HG03457 (cell line): ENCODE measurements around the gene SLC19A1.

Experiments
- ATAC-seq: cut with Tn5 transposase; IDR thresholded peaks from one replicate; pipeline ENCODE4 v1.9.1; 2021; ENCODE audit warnings: moderate number of reproducible peaks; ENCODE audit not compliant: unreplicated experiment

SLC19A1 gene

DNA sequence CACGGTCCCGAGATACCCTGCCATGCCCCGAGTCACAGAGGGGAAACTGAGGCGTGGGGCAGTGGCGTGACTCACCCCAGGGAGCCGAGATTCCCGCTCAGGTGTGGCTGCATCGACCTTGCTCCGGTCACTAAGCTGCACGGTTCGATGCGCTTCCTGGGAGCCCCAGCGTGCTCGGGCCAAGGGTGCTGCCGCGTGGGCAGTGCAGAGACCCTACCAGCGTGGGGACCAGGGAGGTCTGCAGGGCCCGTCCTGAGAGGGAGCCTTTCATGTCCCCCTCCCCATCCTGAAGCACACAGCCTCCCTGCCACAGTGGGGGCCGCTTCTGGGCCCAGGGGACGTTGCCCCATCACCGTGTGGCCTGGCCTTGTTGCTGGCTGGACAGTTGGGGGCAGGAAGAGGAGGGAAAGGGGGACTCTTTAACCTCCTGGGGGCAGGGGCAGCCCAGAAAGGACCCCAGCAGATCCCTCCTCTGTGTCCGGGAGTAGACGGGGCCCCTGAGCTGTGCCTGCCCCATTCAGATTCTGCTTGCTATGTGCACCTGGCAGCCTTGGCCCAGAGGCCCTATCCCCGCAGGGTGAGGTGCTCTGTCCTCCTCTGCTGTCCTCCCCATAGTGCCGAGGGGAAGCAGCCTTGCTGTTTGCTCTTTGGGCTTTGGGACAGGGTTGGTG lies 84.9 kb downstream of the SLC19A1 start:
- no peak for ATAC-seq

DNA sequence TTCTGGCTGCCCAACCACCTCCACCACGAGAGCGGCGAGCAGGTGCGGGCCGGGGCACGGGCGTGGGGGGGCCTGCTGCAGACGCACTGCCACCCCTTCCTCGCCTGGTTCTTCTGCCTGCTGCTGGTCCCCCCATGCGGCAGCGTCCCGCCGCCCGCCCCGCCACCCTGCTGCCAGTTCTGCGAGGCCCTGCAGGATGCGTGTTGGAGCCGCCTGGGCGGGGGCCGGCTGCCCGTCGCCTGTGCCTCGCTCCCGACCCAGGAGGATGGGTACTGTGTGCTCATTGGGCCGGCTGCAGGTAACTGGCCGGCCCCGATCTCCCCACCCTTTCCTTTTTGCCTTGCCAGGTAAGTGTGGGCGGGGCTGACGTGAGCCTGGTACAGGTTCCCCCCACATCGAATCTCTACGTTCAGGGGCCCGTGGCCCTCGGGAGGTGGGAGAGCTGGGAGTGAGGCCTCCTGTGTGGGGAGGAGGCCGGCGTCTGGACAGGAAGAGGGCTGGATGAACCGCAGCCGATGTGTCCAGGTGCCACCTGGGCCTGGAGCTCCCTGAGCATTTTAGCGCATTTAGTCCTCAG lies 85.6 kb downstream of the SLC19A1 start:
- ATAC-seq, result no peak

DNA sequence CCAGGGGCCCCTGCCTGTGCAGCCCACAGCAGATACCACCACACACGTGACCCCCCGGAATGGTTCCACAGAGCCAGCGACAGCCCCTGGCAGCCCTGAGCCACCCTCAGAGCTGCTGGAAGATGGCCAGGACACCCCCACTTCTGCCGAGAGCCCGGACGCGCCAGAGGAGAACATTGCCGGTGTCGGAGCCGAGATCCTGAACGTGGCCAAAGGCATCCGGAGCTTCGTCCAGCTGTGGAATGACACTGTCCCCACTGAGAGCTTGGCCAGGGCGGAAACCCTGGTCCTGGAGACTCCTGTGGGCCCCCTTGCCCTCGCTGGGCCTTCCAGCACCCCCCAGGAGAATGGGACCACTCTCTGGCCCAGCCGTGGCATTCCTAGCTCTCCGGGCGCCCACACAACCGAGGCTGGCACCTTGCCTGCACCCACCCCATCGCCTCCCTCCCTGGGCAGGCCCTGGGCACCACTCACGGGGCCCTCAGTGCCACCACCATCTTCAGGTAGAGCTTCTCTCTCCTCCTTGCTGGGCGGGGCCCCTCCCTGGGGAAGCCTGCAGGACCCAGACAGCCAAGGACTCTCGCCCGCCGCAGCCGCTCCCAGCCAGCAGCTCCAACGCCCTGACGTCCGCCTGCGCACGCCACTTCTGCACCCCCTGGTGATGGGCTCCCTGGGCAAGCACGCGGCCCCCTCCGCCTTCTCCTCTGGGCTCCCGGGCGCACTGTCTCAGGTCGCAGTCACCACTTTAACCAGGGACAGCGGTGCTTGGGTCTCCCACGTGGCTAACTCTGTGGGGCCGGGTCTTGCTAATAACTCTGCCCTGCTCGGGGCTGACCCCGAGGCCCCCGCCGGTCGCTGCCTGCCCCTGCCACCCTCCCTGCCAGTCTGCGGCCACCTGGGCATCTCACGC lies 86.3 kb downstream of the SLC19A1 start:
- ATAC-seq, result no peak

DNA sequence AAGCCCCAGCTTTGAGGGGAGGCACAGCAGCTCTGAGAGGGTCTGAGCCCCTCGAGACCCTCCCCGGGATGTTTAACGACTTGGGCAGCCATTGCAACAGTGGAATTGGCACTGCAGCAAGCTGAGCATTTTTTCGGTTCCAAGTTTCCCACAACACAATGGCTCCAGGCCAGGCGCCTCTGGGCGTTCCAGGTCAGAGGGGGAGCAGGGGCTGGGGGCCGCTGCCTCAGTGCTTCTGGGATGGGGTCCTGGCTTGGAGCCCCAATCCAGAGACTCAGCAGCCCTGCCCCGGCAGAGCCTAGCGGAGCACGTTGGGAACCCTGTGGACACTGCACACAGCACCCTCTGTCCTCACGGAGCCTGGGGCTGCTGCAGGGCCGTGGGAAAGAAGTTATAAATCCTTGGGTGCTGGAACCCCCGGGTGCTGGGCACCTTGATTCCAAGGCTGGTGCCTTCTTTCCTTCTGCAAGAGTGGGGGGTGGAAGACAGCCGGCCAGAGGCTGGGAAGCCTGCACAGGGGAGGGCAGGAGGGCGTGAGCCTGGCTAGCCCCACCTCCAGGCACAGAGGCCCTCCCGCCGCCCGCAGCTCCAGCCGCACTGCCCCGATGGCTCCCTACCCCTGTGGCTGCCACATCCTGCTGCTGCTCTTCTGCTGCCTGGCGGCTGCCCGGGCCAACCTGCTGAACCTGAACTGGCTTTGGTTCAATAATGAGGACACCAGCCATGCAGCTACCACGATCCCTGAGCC lies 87.1 kb downstream of the SLC19A1 start:
- no peak for ATAC-seq

DNA sequence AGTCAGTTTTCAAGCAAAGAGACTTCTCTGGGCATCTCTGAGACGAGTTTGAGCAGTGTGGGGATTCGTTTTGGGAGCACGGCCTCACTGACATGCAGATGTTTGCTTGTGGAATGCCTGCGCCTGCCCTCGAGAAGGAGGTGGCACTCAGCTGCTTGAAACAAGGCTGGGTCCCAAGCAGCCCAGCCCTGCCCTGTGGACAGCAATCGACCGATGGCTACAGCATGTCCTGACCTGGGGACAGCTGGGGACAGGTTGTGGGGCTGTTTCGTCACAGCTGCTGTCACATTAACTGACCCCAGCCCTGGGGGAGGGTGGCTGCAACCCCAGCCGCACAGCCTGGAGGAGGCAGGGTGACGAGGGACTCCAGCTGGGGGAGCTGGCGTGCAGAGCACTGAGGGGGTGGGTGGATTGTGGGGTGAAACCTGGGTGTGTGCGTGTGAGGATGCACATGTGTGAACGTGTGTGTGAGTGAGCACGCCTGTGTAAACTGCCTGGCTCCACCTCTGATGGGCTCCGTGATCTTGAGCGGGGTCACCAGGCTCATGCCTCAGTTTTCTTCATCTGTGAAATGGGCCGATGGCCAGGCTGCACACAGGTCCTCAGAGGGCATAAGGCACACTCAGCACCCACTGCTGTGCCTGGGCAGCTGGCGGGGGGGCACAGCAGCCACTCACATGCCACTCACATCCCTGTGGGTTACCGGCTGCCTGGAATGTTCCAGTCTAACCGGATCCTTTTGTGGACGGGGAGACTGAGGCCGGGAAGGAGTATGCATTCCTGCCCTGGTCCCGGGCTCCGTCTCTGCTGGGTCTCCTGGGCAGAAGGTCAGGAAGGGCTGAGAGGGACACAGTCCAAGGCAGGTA lies 87.9 kb downstream of the SLC19A1 start:
- ATAC-seq, result no peak

DNA sequence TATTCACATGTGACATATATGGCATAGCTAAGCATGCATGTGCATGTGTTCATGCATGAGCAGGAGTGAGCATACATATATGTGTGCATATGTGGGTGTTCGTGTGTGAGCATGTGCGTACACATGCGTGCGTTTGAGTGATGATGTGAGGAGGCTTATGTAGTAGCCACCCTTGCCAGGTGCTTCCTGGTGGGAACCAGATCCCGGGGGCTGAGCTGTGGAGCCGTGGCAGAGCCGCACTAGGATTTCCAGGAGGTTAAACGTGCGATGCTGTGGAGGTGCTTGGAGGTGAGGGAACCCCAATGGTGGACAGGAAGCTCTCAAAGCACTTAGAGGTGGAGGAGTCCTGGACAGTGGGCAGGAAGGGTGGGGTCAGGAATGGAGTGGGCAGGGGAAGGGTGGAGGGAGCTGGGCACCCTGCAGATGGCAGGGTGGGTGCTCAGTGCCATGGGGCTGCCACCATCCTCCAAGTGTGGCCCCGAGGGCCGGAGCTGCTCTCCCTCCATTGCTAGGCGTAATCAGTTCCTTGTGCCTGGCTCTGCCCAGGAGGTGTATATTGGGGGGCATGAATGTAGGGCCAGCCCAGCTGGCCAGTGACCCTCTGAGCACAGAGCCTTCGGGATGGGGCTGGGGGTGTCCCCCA lies 88.8 kb downstream of the SLC19A1 start:
- no peak for ATAC-seq

DNA sequence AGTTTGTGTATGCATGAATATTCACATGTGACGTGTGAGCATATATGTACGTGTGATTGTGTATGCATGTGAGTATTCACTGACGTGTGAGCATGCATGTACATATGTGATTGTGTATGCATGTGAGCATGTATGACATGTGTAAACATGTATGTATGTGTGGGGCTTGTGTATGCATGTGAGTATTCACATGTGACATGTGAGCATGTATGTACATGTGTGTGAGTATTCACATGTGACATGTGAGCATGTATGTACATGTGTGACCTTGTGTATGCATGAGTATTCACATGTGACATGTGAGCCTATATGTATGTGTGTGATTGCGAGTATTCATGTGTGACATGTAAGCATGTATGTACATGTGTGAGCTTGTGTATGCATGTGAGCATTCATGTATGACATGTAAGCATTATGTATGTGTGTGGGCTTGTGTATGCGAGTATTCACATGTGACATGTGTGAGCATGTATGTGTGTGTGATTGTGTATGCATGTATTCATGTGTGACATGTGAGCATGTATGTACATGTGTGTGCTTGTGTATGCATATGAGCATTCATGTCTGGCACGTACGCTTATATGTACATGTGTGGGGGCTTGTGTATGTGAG lies 89.4 kb downstream of the SLC19A1 start:
- no peak for ATAC-seq

DNA sequence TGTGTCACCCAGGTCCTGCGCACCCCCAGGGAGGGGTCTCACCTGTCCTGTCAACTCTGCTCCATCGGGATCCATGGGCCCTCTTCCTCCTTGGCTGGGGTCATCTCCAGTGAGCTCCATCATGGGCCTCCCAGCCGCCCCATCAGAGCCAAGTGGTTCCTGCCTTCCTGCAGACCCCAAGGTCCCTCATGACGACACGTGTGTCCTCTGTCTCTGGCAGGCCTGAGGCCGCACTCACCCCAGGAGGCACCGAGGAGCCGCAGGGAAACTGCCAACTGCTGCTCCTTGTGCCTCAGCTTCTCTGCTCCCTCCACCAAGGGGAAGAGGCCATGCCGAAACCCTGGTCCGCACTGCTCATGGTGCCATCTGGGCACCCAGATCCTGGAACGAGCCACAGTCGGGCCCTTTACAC lies 90.5 kb downstream of the SLC19A1 start:
- ATAC-seq, result no peak

DNA sequence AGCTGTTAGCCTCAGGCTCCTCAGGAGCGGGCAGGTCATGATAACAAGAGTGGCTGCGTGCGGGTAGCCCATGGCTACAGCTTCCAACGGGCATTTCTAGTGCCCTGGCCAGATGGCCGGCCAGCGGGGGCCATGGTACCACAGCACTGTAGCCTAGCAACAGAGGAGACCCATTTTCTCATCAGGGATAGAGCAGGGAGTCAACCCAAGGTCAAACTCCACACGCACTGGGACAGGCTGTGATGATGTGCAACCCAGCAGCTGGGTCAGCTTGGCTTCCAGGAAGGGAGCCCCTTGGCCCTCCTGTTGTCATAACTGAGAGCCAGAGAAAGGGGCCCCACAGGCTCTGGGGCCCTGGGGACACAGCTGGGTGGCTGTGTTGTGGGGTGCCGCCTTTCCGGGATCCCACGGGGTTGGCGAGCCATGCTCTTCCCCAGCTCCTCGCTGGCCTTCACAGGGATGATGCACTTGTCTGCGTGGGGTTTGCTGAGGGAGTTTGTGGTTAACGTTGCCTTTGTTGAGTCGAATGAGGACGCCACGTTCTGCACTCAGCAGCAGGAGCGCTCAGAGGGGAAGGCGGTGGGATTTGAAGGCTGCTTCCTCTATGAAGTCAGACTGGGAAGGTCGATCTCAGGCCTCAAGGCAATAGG lies 91.0 kb downstream of the SLC19A1 start:
- ATAC-seq, result no peak

DNA sequence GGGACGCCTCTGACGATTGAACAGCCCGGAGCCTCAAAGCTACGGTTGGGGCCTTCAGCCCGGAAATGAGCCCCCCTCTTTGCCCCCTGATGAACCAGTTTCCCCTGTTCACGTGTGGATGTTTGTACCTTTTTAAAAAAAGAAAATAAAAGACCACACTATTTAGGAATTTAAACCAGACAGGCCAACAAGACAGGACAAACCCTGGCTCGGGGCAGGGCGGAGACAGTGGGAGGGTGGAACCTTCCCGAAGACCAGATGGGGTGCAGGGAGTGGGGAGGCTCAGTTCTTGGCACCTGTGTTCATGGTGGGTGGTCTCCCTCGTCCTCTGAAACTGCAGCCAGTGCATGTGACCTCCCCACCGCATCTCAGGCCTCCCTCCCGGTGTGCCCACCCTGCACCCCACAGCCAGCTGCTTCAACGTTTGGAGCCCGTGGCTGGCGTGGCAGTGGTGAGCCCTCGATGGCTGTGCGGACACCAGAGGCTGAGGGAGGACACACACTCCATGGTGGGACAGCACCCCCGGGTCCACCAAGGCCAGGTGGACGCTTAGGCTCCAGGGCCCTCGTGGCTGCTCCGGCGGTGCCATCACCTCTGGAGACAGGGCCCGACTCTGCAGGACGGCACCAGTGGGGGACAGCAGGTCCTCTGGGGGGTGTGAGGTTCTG lies 91.7 kb downstream of the SLC19A1 start:
- no peak for ATAC-seq

DNA sequence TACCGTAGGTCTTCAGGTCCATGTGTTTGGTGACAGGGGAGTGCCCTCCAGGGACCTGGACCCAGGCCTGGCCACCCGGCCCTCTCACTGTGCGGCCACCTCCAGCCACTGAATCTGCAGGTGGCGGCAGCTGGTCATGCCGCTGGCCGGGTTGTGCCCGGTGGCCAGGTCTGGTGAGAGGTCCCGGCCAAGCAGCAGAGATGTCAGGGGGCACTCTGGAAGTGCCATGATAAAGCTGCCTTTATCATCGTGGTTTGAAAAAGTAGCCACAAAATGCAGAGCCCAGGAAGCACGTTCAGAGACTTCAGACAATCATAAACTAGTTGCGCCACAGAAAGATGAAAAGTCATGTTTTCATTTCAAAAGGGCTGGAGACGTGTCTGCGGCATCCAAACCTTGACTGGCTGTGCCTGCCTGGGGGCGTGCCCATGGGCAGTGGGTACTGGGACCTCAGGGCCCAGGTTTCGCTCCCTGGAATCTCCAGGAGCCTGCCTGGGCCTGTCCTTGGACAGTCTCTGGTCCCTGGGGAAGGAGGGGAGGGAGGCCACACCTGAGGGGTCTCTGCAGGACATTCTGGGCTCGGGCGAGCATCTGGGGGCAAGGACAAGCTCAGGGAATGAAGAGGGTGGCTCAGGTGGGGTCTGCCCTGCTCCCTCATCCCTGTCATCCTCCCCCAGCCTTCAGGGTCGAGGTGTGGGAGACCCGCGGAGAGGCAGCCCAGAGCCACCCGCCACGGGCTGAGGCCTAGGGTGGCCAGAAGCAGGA lies 92.4 kb downstream of the SLC19A1 start:
- no peak for ATAC-seq

DNA sequence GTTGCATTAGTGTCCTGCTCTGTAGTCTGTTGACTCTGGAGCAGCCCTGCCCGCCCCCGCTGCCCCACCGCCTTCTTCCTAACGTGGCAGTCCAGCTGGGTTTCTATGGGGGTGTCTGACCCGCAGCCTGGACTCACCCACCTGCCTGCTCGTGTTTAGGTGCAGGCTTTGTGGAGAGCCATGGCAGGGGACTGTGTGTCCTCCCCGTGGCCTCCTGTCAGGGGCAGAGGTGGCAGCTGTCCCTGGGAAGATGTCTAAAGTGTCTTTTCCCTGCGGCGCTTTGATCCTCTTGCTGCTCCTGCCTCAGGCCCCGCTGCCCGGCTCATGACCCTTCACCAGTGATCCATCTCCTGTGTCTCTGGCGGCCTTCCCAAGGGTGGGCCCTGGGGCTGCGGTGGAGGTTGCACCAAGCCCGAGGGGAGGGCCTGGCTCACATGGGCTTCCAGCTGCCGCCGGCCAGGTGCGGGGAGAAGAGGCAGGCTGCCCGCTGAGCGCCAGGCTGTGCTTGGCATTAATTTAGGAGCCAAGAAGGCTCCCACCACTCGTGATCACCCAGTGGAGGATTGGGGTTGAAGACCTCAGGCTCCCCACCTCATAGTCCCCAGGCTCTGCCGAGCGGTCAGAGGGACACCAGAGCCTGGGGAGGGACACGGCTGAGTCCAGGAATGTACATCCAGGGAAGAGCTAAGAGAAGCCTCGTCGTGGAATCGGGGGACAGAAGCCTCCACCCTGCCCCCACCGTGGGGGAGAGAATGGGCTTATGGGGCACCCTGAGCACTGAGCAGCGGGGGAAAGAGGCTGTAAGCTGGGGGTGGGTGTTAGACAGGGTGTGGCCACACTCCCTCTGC lies 93.2 kb downstream of the SLC19A1 start:
- no peak for ATAC-seq

DNA sequence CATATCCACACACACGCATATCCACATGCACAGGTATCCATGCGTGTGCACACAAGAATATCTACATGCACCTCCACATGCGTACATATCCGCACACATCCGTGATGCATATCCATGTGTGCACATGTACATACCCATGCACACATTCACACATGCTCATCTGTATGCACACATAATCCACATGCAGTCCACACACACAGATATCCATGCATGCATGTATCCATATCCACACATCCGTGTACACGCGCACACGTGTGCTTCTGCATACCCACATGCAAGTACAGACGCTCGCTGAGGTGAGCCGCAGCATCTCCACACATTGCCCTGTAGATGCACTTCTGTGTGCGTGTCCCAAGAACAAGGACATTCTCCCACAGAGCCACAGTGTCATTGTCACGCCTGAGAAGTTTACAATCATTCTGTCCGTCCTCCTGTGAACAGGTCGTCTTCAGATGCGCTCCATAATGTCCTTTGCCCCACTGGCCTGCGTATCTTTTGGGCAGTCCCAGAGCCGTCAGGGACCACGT lies 93.9 kb downstream of the SLC19A1 start:
- no peak for ATAC-seq
